GM19463 (cell line): Measurements from ENCODE around the gene MAGI1.
"Not testable (repeated sequence)": the region's sequence is repeated elsewhere in the genome, so short reads cannot be mapped to it uniquely, and the experiment has no call there.

Source experiments
- ATAC-seq: cut with Tn5 transposase; IDR thresholded peaks from one replicate; pipeline ENCODE4 v1.9.1; 2021; ENCODE audit warnings: mild to moderate bottlenecking, moderate library complexity; ENCODE audit not compliant: unreplicated experiment

Gene MAGI1

GRCh38 chr3:65582012-65582717, 456.6 kb downstream of the MAGI1 start:
- ATAC-seq = no peak

DNA sequence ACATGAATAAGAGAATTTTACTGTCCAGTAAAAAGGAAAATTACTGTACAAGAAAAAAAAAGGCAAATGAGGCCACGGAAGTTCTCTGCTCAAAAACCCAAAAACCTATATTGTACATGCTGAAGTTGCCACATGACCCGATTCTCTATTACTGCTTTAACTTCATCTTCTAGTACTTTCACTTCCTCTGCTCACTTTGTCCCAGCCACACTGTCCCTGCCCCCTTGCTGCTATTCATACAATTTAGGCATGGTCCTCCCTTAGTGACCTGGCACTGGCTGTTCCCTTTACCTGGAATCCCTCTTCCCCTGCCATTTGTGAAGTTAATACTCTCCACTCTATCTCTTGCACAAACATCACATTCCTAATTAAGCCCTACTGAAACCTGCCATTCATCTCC, 457.4 kb downstream of the MAGI1 start:
- ATAC-seq = no peak

- ATAC-seq = no peak
Observed at GRCh38 chr3:65578861-65579260, 459.9 kb downstream of the MAGI1 start.

DNA sequence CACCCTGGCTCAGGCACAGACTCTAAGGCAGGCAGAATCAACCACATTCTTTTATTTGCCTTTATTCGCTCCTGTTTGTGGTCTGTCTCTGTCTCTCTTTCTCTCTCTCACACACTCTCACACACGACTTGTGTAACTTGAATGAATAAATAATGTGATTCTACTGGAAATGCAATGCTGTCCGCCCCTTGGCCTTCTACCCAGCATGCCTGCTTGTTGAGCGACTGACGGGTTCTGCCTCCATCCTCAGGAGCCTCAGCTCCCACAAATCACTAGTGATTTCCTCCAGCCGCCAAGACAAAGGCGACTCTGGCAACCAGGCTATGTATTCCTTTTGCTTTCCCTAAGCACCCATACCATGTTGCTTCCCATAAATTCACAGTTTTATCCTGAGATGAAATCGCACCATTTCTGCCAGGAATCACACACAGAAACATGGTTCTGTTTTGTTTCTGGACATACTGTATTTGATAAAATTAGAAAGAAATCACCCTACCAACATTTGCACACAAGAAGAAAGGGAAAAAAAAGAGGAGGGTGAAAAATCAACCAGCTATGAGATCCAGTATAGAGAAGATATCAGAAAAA, 460.8 kb downstream of the MAGI1 start:
- ATAC-seq = no peak

GRCh38 chr3:65576966-65577365, 461.8 kb downstream of the MAGI1 start:
- ATAC-seq = no peak

DNA sequence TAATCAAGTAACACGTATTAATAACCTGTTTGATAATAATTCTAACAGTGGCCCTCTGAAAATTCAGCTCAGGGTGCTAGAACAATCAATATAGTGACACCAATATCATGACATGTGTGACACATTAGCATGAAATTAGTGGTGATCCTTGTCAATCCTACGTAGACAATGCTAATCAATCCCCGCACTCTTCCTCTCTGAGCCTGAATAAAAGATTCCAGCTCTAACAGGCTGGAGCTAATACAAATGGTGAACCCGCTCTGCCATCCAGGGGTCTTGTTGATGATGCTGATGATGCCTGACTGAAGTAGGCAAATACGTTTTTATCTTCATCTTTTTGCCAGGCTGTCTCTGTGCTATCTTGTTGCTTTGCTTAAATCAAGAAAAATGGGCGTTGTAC, 462.5 kb downstream of the MAGI1 start:
- no peak for ATAC-seq

- no peak for ATAC-seq
Observed at GRCh38 chr3:65575376-65575840, 463.3 kb downstream of the MAGI1 start.

DNA sequence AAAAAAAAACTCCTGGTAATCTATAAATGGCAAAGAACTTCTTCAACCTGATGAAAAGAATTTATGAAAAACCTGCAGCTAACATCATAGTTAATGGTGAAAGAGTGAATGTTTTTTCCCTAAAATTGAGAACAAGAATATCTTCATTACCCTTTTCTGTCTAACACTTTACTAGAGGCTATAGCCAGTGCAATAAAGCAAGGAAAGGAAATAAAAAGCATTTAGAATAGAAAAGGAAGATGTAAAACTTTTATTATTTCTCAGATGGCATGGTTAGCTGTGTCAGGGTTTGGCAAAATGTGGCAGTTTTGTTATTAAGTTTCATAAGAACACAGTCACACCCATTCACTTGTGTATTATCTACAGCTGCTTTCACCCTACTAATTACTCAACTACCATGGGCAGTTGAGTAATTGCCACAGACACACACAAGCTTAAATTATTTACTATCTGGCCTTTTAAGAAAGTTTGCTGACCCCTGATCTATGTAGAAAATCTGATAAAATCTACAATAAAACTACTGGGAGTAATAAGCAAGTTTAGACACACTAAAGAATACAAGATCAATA, 465.1 kb downstream of the MAGI1 start:
- ATAC-seq = no peak

DNA sequence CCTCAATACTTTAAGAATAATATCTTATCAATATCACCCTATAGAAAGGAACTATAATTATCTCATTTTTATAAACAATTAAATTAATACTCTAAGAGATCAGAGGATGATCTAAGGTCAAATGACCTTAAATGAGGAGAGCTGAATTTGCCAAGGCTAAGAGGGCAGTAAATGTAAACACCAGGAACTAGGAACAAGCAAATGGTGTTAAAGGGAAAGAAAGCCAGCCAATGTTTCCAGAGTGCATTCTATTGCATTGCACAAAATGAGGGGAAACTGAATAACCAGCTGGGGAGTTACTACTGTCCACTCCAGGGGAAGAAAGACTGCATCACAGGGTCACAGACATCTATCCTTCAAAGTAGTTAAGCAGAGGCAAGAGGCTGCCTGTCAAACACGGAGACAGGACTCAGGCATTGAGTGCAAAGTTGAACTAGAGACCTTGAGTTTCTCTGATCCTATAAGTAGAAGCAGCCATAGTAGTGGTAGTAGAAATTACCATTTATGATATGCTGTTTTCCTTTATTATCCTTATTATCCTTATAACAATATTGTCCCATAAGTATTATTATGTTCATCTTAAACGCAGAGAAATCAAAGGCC, 466.4 kb downstream of the MAGI1 start:
- no peak for ATAC-seq

DNA sequence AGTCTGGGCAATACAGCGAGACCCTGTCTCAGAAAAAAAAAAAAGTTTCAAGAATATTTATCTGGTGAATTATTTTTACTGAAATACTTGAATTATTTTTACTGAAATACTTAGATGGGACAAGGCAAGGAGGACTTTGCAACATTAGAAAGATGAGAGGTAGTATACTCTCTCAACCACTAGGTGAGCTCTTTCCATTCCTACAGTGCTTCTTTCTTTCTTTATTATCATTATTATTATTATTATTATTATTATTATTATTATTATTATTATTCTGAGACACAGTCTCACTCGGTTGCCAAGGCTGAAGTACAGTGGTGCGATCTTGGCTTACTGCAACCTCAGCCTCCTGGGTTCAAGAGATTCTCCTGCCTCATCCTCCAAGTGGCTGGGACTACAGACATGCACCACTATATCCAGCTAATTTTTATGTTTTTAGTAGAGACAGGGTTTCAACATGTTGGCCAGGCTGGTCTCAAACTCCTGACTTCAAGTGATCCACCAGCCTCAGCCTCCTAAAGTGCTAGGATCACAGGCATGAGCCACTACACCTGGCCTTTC, 468.8 kb downstream of the MAGI1 start:
- no peak for ATAC-seq

DNA sequence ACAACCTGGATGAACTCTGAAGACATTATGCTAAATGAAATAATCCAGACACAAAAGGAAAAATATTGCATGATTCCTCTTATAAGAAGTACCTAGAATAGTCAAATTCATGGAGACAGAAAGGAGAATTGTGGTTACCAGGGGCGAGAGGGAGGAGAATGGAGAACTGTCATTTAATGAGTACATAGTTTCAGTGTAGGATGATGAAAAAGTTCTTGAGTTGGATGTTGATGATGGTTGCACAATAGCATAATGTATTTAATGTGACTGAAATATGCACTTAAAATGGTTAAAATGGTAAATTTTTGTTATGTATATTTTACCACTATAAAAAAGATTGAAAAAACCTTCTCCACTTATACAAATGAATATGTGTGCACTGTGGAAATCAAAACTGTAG, 469.6 kb downstream of the MAGI1 start:
- ATAC-seq = no peak

DNA sequence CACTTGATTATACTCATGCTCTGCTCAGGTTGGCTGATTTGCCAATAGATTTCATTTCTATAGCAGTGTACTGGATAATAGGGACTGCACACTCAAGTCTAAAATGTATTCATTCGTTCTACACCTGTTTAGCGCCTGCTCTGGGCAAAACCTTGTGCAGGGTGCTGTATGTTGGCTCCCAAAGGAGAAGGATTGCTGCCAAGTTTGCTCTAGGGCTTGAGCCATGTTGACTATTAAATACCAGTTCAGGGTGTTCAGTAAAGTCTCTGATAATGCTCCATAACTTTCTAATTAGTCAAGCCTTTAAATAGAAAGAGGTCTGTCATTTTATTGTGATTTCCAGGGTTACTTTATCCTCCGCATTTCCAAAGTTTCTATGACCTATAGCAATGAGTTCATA, 470.2 kb downstream of the MAGI1 start:
- no peak for ATAC-seq

- not testable (repeated sequence) for ATAC-seq
Observed at GRCh38 chr3:65565744-65566143, 473.0 kb downstream of the MAGI1 start.

DNA sequence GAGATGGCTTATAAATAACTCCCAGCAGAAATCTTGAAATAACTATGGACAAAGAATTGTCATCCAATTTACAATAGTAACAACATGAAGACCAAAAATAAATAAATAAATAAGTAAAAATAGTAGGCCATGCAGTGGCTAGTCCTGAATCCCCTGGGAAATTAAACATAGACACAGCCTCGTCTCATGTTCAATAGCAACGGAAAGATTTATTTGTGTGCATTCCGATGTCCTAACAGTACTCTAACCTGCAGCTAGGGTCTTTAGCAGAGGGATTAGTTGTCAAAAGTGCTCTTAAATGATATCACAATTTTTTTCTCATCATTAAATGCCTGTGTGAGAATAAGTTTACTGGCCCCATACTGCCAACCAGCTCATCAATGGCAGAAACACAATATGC, 474.2 kb downstream of the MAGI1 start:
- ATAC-seq = no peak

- ATAC-seq = no peak
Observed at GRCh38 chr3:65563861-65564260, 474.9 kb downstream of the MAGI1 start.

GRCh38 chr3:65562447-65562846, 476.3 kb downstream of the MAGI1 start:
- no peak for ATAC-seq

GRCh38 chr3:65561617-65562016, 477.1 kb downstream of the MAGI1 start:
- no peak for ATAC-seq

- ATAC-seq = no peak
Observed at GRCh38 chr3:65560901-65561300, 477.8 kb downstream of the MAGI1 start.

DNA sequence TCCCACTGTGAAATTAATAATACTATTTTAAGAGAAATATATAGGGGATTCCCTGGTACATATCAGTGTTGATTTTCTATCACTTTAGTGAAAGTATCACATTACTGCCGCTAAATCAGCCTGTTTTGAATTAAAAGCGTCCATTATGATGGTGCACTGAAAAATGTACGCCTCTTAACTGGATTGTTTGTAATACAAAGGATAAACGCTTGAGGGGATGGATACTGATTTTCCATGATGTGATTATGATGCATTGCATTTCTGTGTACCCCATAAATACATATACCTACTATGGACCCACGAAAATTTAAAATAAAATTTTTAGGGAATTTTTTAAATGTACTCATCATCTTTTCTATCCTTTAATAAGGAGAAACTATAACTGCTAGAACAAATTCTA, 478.6 kb downstream of the MAGI1 start:
- no peak for ATAC-seq

GRCh38 chr3:65559643-65560042, 479.1 kb downstream of the MAGI1 start:
- no peak for ATAC-seq

- no peak for ATAC-seq
Observed at GRCh38 chr3:65558826-65559225, 479.9 kb downstream of the MAGI1 start.
